Liver (tissue), 9 donors: Measurements from ENCODE around the gene DMTF1. TPM values are rescaled to one million over a fixed set of nuclear protein-coding genes. Genes with fewer than 3 reads are reported as not detected.

Experiments used
- DNase-seq: peaks from one replicate; pipeline ENCODE4 v3.0.0-alpha.2; 2017; ENCODE audit warnings: low spot score
- H3K27ac ChIP-seq, 2 donors: one replicate each; pipeline ENCODE4 v1.7.0; 2013; ENCODE audit warnings: inconsistent platforms in 2 of 2, low read length in 2 of 2, control low read depth in 1 of 2, low read depth in 1 of 2, mild to moderate bottlenecking in 1 of 2
- H3K27me3 ChIP-seq, 4 donors: one replicate each; pipeline versions ENCODE4 v1.6.1 to v1.7.0; 2013; ENCODE audit warnings: low read length in 3 of 4, inconsistent platforms in 1 of 4, mild to moderate bottlenecking in 1 of 4, moderate library complexity in 1 of 4; ENCODE audit not compliant: control insufficient read depth in 4 of 4, insufficient read depth in 4 of 4
- H3K36me3 ChIP-seq, 4 donors: one replicate each; pipeline versions ENCODE4 v1.6.1 to v1.7.0; 2013; ENCODE audit warnings: low read length in 3 of 4, mild to moderate bottlenecking in 3 of 4, low read depth in 1 of 4, moderate library complexity in 1 of 4; ENCODE audit not compliant: control insufficient read depth in 4 of 4, insufficient read depth in 3 of 4
- H3K4me1 ChIP-seq, 4 donors: one replicate each; pipeline versions ENCODE4 v1.6.1 to v1.7.0; 2013; ENCODE audit warnings: low read length in 3 of 4, mild to moderate bottlenecking in 3 of 4, moderate library complexity in 1 of 4; ENCODE audit not compliant: control insufficient read depth in 4 of 4, insufficient read depth in 4 of 4
- H3K4me3 ChIP-seq, 3 donors: one replicate each; pipeline versions ENCODE4 v1.6.1 to v1.7.0; 2013; ENCODE audit warnings: low read length in 3 of 3, control low read depth in 1 of 3, low read depth in 1 of 3, mild to moderate bottlenecking in 1 of 3
- H3K9ac ChIP-seq, 2 donors: one replicate each; pipeline ENCODE4 v1.7.0; 2013; ENCODE audit warnings: low read length in 2 of 2, mild to moderate bottlenecking in 2 of 2, moderate library complexity in 2 of 2, control low read depth in 1 of 2, low read depth in 1 of 2
- H3K9me3 ChIP-seq, 4 donors: one replicate each; pipeline versions ENCODE4 v1.6.1 to v1.7.0; 2013; ENCODE audit warnings: low read length in 3 of 4; ENCODE audit not compliant: control insufficient read depth in 4 of 4
- ATF3 ChIP-seq: IDR thresholded peaks from 2 replicates; pipeline ENCODE4 v1.6.1; 2016; ENCODE audit warnings: antibody characterized with exemption
- CTCF ChIP-seq: fragments of 150-350 bp; IDR thresholded peaks from 2 replicates; pipeline ENCODE4 v1.5.1; 2017; ENCODE audit warnings: improper control_type of control experiment, low read depth, low read length; ENCODE audit not compliant: missing input control
- EGR1 ChIP-seq, 2 donors: IDR thresholded peaks; 2 replicates each; pipeline ENCODE4 v1.6.1; 2016 to 2018; ENCODE audit warnings: antibody characterized with exemption in 2 of 2, low read depth in 2 of 2
- FOXA1 ChIP-seq: IDR thresholded peaks from 2 replicates; pipeline ENCODE4 v1.6.1; 2016; ENCODE audit warnings: antibody characterized with exemption
- FOXA2 ChIP-seq: IDR thresholded peaks from 2 replicates; pipeline ENCODE4 v1.6.1; 2016; ENCODE audit warnings: antibody characterized with exemption
- GABPA ChIP-seq, 2 donors: IDR thresholded peaks in 1 of 2; conservative IDR thresholded peaks in 1 of 2; 2 replicates each; pipeline ENCODE4 v1.6.1; 2016; ENCODE audit warnings: antibody characterized with exemption in 2 of 2, mild to moderate bottlenecking in 1 of 2, moderate library complexity in 1 of 2
- HNF4A ChIP-seq, 2 donors: conservative IDR thresholded peaks; 2 replicates each; pipeline ENCODE4 v1.6.1; 2016; ENCODE audit warnings: antibody characterized with exemption in 2 of 2, mild to moderate bottlenecking in 2 of 2
- HNF4G ChIP-seq: IDR thresholded peaks from 2 replicates; pipeline ENCODE4 v1.6.1; 2016; ENCODE audit warnings: antibody characterized with exemption
- JUND ChIP-seq, 2 donors: IDR thresholded peaks; 2 replicates each; pipeline ENCODE4 v1.6.1; 2016; ENCODE audit warnings: antibody characterized with exemption in 2 of 2
- MAX ChIP-seq: IDR thresholded peaks from 2 replicates; pipeline ENCODE4 v1.6.1; 2016; ENCODE audit warnings: antibody characterized with exemption
- NR2F2 ChIP-seq: IDR thresholded peaks from 2 replicates; pipeline ENCODE4 v1.6.1; 2016; ENCODE audit warnings: antibody characterized with exemption
- RAD21 ChIP-seq, 2 donors: IDR thresholded peaks; 2 replicates each; pipeline ENCODE4 v1.6.1; 2016; ENCODE audit warnings: antibody characterized with exemption in 2 of 2, mild to moderate bottlenecking in 2 of 2
- REST ChIP-seq: IDR thresholded peaks from 2 replicates; pipeline ENCODE4 v1.6.1; 2016; ENCODE audit warnings: antibody characterized with exemption, mild to moderate bottlenecking
- RXRA ChIP-seq, 2 donors: IDR thresholded peaks; 2 replicates each; pipeline ENCODE4 v1.6.1; 2017 to 2018; ENCODE audit warnings: antibody characterized with exemption in 2 of 2, mild to moderate bottlenecking in 1 of 2
- SP1 ChIP-seq: IDR thresholded peaks from 2 replicates; pipeline ENCODE4 v1.6.1; 2018; ENCODE audit warnings: antibody characterized with exemption, mild to moderate bottlenecking
- TAF1 ChIP-seq: conservative IDR thresholded peaks from 2 replicates; pipeline ENCODE4 v1.6.1; 2016; ENCODE audit warnings: antibody characterized with exemption, mild to moderate bottlenecking
- YY1 ChIP-seq: IDR thresholded peaks from 2 replicates; pipeline ENCODE4 v1.6.1; 2016; ENCODE audit warnings: antibody characterized with exemption, mild to moderate bottlenecking
- ZBTB33 ChIP-seq: IDR thresholded peaks from 2 replicates; pipeline ENCODE4 v1.6.1; 2016; ENCODE audit warnings: antibody characterized with exemption
- WGBS: extraction: QIAGEN DNeasy Blood & Tissue Kit; methylation state at CpG from one replicate; pipeline ENCODE4 v1.1.7; 2013; 5-methylcytosine and 5-hydroxymethylcytosine counted together
- polyA plus RNA-seq, 2 donors: library from polyadenylated mRNA; stranded (reverse) in 1 of 2; unstranded in 1 of 2; fragments of 200-250 nt in 1 of 2; fragments of >200 nt in 1 of 2; fragmentation: Nextera tagmentation in 1 of 2; extraction: Ambion mirVana in 1 of 2; gene quantifications; one replicate each; pipeline versions ENCODE4 v1.2.1 to v1.2.3, GENCODE V29; 2013 to 2015
- total RNA-seq, 2 donors: library from RNA; depleted of rRNA; stranded (reverse); fragments of >200 nt; gene quantifications; one replicate each; pipeline ENCODE4 v1.2.3, GENCODE V29; 2014
- donor health status: healthy.
- donor health status: healthy.
- donor health status: healthy.
- donor health status: healthy.
- donor health status: healthy.

DMTF1 gene
- total and polyA plus RNA-seq, 4 donors = 6.5 to 54.6 (median 26.0) TPM

- no peak for TF ChIP-seq CTCF
- TF ChIP-seq ATF3 = no peak
- TF ChIP-seq HNF4A (conservative IDR thresholded peaks at IDR 0.05) = no peak
Measured at GRCh38 chr7:87225696-87226095, 73.4 kb downstream of the DMTF1 start (continued).

GRCh38 chr7:87226495-87226894 lies 74.2 kb downstream of the DMTF1 start:
- Histone ChIP-seq H3K9ac (no peak overlapping the region), H3K4me1 (peaks cover 0 to 6% (median 3%) of the 10 kb centered on the region in 4 donors), H3K27ac (no peak overlapping the region), H3K4me3 (no peak overlapping the region), H3K9me3 (peaks cover 0 to 4% (median 0%) of the 10 kb centered on the region in 4 donors), H3K27me3 (peaks cover 0 to 5% (median 1%) of the 10 kb centered on the region in 4 donors), H3K36me3 (no peaks in the 10 kb centered on the region)
- DNase-seq = no peak
- 61% methylated on average over 3 of the region's 3 CpGs for WGBS
- no peak for TF ChIP-seq ATF3
- TF ChIP-seq GABPA (IDR thresholded peaks at IDR 0.05 in 1 of 2, conservative IDR thresholded peaks at IDR 0.05 in 1 of 2) = no peak
- no peak for TF ChIP-seq ZBTB33
- TF ChIP-seq YY1 = no peak
- no peak for TF ChIP-seq CTCF
- TF ChIP-seq SP1 = no peak
- TF ChIP-seq JUND (IDR thresholded peaks at IDR 0.05) = no peak
- TF ChIP-seq TAF1 = no peak
- TF ChIP-seq MAX = no peak
- no peak for TF ChIP-seq NR2F2
- TF ChIP-seq RXRA (IDR thresholded peaks at IDR 0.05) = no peak
- no peak for TF ChIP-seq FOXA1
- TF ChIP-seq REST = no peak
- TF ChIP-seq HNF4G = no peak
- no peak for TF ChIP-seq RAD21 (IDR thresholded peaks at IDR 0.05)
- no peak for TF ChIP-seq HNF4A (conservative IDR thresholded peaks at IDR 0.05)
- TF ChIP-seq FOXA2 = no peak
- no peak for TF ChIP-seq EGR1 (IDR thresholded peaks at IDR 0.05; ENCODE audit: low read depth in 2 of 2)
